SU-DHL-6 (cell line): ENCODE data around the gene EPSTI1.

Experiments used
- EZH2phosphoT487 ChIP-seq: fragments of 200-600 bp; sonication (generic), shearing (Covaris generic); conservative IDR thresholded peaks from 2 replicates; pipeline ENCODE4 v1.6.1; 2018; ENCODE audit warnings: mild to moderate bottlenecking, antibody characterized with exemption, low read length, moderate library complexity, mixed read lengths
- TF ChIP-seq, protein P1 (sequence below): fragments of 200-600 bp; sonication (generic); IDR thresholded peaks from one replicate; pipeline ENCODE4 v1.5.1; 2017; ENCODE audit warnings: antibody characterized with exemption, mild to moderate bottlenecking, low read length, moderate library complexity; ENCODE audit not compliant: insufficient read depth, poor library complexity, severe bottlenecking

DNA sequence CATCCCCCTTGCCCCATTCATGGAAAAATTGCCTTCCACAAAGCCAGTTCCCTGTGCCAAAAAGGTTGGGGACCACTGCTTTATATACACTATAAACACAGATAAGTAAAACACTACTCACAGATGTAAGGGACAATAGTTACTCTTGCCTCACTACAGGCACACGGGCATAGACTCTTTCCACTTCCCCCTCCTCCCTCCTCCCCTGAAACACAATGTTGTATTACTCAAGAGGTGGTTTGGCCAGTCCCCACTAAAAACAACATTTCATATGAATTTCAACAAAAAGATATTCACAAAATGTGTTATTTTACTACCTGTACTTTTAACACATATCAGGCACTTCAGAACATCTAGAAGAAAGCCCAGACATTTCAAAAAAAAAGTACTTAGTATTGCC is 45.1 kb downstream of the EPSTI1 start:
- TF ChIP-seq, protein P1, sequence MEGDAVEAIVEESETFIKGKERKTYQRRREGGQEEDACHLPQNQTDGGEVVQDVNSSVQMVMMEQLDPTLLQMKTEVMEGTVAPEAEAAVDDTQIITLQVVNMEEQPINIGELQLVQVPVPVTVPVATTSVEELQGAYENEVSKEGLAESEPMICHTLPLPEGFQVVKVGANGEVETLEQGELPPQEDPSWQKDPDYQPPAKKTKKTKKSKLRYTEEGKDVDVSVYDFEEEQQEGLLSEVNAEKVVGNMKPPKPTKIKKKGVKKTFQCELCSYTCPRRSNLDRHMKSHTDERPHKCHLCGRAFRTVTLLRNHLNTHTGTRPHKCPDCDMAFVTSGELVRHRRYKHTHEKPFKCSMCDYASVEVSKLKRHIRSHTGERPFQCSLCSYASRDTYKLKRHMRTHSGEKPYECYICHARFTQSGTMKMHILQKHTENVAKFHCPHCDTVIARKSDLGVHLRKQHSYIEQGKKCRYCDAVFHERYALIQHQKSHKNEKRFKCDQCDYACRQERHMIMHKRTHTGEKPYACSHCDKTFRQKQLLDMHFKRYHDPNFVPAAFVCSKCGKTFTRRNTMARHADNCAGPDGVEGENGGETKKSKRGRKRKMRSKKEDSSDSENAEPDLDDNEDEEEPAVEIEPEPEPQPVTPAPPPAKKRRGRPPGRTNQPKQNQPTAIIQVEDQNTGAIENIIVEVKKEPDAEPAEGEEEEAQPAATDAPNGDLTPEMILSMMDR = no peak
- TF ChIP-seq EZH2phosphoT487 = no peak
